ENCODE data around the gene SLC34A3.

The SLC34A3 gene

GRCh38 chr9:137278721-137279711 is 48.3 kb downstream of the SLC34A3 start:
- TF ChIP-seq POLR2A (IDR thresholded peaks at IDR 0.05; ENCODE audit: low read depth, low read length) (no peak), TAF1 (IDR thresholded peaks at IDR 0.05; ENCODE audit: borderline replicate concordance, low read depth, low read length) (no peak), POLR2AphosphoS5 (IDR thresholded peaks at IDR 0.05; ENCODE audit: low read depth, low read length) (no peak)
- DNase-seq (ENCODE audit: insufficient read length), result no peak
- no peak for FAIRE-seq

GRCh38 chr9:137279741-137280473 is 49.2 kb downstream of the SLC34A3 start:
- FAIRE-seq (no peak), DNase-seq (ENCODE audit: insufficient read length) (no peak)
- no peak for TF ChIP-seq TAF1 (IDR thresholded peaks at IDR 0.05; ENCODE audit: borderline replicate concordance, low read depth, low read length)
- no peak for TF ChIP-seq POLR2AphosphoS5 (IDR thresholded peaks at IDR 0.05; ENCODE audit: low read depth, low read length)
- TF ChIP-seq POLR2A (IDR thresholded peaks at IDR 0.05; ENCODE audit: low read depth, low read length), result no peak

- no peak for FAIRE-seq
Measured at GRCh38 chr9:137280474-137281344, 50.0 kb downstream of the SLC34A3 start.

GRCh38 chr9:137281345-137282116 is 50.8 kb downstream of the SLC34A3 start:
- FAIRE-seq (no peak), DNase-seq (ENCODE audit: insufficient read length) (no peak)
- TF ChIP-seq TAF1 (IDR thresholded peaks at IDR 0.05; ENCODE audit: borderline replicate concordance, low read depth, low read length) (no peak), POLR2AphosphoS5 (IDR thresholded peaks at IDR 0.05; ENCODE audit: low read depth, low read length) (no peak), POLR2A (IDR thresholded peaks at IDR 0.05; ENCODE audit: low read depth, low read length) (no peak)

More at GRCh38 chr9:137280474-137281344, 50.0 kb downstream of the SLC34A3 start:
- DNase-seq (ENCODE audit: insufficient read length), result no peak
- TF ChIP-seq POLR2A (IDR thresholded peaks at IDR 0.05; ENCODE audit: low read depth, low read length) (no peak), TAF1 (IDR thresholded peaks at IDR 0.05; ENCODE audit: borderline replicate concordance, low read depth, low read length) (no peak), POLR2AphosphoS5 (IDR thresholded peaks at IDR 0.05; ENCODE audit: low read depth, low read length) (no peak)

All from GM12892 (cell line).